AG09319 (cell line): ENCODE data around the gene UBALD1.
A peak's percentile ranks its signal among the peaks of the same experiment; 100 is the strongest.

Source experiments
- DNase-seq: peaks from one replicate; pipeline ENCODE4 v3.0.0-alpha.2; 2010; ENCODE audit warnings: low read depth; ENCODE audit errors: extremely low read depth
- CTCF ChIP-seq: IDR thresholded peaks from 2 replicates; pipeline ENCODE4 v1.5.1; 2011; ENCODE audit warnings: low read depth, mild to moderate bottlenecking, inconsistent platforms, low read length, moderate library complexity

The UBALD1 gene

GRCh38 chr16:4624015-4624826, 9.5 kb upstream of the UBALD1 start, which contains the start of gene MGRN1:
TSS of gene MGRN1 (plus strand) at chr16:4624826. CDS start at chr16:4624961, 135 bp downstream.
- peak; percentile 94 for DNase-seq
- TF ChIP-seq CTCF: peak; percentile 99

GRCh38 chr16:4623593-4623992, 8.9 kb upstream of the UBALD1 start:
- DNase-seq: no peak

GRCh38 chr16:4618645-4619418, 4.1 kb upstream of the UBALD1 start:
- DNase-seq: no peak
- TF ChIP-seq CTCF: no peak

More at GRCh38 chr16:4623593-4623992, 8.9 kb upstream of the UBALD1 start:
- TF ChIP-seq CTCF: no peak

GRCh38 chr16:4617880-4618279, 3.2 kb upstream of the UBALD1 start:
- DNase-seq: no peak
- TF ChIP-seq CTCF: no peak

- peak; percentile 99 for DNase-seq
- TF ChIP-seq CTCF: peak; percentile 35
Measured at GRCh38 chr16:4616047-4616811, 1.5 kb upstream of the UBALD1 start.

GRCh38 chr16:4615384-4616046, 827 bp upstream of the UBALD1 start:
- DNase-seq: no peak
- no peak for TF ChIP-seq CTCF
